GM04504 (cell line): Measurements from ENCODE around the gene APBB1IP.
"Not testable (repeated sequence)": the region's sequence is repeated elsewhere in the genome, so short reads cannot be mapped to it uniquely, and the experiment has no call there.

Source experiments
- DNase-seq: peaks from one replicate; pipeline ENCODE4 v3.0.0-alpha.2; 2012; ENCODE audit warnings: low read depth

The APBB1IP gene

DNA sequence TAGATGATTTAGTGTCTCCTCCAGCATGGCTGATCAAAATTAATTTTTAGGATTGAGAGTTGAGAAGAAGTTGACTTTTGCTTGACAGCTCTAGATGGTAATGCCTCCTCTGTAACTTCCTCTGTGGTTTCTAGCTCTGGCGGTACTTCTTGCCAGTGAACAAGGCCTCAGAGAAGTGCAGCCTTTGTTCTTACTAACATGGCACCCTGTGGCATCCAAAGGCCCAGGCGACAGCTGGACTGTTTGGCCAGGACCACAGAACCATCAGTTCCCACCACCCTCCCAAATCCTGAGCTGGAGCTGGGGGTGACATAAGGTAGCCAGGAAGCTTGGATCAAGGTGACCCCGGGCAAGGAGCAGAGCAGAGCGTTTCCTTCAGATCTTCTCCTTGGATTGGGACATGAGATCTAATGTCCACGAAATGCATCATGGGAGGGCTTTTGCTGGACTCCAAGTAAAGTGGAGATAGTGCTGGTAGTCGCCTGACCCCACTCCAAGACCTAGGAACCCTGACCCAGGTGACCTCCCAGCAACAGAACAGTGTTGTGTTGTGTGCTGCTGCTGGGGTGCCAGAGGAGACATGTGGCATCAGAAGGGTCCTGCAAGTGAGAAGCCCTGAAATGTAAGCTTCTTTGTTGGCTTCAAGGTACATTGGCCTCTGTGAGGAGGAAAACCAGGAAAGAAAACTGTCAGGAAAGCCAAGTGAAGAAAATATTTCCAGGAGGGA, 41.8 kb downstream of the APBB1IP start:
- DNase-seq, result no peak

DNA sequence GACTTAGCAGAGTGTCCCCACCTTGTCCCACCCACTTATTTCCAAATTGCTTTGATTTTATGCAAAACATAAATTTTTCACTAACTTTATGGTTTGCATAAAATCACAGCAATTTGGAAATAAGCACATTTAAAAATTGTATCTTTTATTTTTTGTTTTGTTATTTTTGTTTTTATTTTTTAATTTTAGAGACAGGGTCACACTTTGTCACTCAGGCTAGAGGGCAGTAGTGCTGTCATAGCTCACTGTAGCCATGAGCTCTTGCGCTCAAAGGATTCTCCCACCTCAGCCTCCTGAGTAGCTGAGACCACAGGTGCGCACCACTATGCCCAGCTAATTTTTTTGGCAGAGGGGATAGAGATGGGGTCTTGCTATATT, 43.2 kb downstream of the APBB1IP start:
- DNase-seq, result no peak

DNA sequence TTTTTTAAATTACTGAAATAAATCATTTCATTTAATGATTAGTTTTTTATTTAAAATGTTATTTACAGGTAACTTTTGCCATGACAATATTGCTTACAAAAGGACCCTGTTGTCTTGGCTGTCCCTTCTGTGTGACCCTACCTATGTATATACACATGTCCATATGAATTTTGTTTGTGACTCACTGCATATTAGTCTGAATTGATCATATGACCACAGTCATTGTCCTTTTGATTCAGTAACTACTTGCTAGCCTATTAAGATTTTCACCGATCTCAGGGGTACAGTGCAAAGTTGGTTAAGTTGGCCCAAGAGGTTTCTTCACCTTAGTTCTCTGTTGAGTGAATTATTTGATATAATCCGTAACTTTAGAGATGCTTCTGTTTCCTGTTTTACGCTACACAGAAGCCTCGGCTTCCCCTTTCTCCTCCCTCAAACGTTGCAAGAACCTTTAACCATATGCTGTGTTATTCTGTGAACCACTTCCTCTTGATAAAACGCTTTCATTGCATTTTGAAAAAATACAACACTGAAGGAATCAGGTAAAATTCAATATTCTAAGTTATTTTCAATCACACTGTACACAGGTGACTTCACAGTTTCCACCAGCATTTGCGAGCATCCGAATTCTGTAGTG, 43.9 kb downstream of the APBB1IP start:
- no peak for DNase-seq

DNA sequence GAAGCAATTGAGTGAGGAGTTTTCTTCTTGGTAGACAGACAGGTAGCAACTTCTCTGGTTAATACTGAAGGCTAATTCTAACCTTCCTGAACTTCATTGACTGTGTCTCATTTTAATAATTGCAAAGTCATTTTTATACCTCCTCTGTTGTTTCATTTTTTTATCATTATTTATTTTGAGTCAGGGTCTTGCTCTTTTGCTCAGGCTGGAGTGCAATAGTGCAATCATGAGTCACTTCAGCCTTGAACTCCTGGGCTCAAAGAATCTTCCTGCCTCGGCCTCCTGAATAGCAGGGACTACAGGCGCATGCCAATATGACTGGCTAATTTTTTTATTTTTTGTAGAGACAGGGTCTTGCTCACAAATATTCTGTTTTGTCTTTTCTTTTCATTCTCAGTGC, 45.4 kb downstream of the APBB1IP start:
- no peak for DNase-seq

DNA sequence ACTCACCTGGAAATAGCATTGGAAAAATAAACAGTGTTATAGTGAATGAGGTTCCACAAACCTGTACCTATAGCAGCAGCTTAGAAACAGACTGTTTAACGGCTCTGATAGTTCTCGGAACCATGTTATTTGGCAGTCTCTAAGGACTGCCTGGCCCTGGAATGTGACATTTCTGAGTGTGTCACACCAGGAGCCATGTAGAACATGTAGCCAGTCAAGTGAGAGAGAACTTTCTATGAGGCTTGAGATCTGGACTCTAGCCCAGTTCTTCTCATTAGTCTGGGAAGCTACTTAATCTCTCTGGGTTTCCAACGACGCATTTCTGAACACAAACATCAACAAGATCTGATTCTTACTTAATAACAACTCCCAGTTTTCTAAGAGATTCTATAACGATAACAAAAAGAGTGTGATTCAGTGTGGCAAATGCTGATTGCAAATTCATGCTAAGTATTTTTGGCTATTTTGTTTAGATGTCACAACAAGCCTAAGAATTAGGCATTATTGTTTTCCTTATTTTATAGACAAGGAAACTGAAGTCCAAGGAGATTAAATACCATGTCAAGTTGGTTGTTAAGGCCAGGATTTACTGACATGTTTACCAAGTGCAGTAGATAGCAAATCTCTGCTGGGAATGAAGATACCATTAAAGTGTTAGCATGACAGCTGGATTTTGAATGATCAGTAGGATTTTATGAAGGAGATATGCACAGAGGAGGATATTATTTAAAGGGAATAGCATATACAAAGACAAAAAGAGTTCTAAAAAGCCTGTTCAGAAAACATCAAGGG, 47.2 kb downstream of the APBB1IP start:
- DNase-seq, result no peak

DNA sequence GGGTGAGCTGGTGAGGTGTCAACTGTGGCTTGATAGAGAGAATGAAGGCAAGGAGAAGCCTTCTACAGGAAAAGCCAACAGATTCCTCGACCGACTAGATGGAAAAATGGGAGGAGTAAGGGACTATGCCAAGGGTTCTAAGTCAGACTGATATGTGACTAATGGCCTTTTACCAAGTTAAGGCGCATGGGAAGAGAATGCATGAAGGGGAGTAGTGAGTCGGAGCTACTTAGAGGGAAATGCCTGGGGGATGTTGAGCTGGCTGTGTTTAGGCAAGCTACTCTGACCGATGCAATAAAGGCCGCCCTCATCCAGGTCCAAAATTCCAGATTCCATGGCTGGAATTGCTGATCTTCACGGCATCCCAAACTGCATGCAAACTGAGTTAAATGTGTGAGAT, 48.2 kb downstream of the APBB1IP start:
- peak; percentile 89 for DNase-seq

DNA sequence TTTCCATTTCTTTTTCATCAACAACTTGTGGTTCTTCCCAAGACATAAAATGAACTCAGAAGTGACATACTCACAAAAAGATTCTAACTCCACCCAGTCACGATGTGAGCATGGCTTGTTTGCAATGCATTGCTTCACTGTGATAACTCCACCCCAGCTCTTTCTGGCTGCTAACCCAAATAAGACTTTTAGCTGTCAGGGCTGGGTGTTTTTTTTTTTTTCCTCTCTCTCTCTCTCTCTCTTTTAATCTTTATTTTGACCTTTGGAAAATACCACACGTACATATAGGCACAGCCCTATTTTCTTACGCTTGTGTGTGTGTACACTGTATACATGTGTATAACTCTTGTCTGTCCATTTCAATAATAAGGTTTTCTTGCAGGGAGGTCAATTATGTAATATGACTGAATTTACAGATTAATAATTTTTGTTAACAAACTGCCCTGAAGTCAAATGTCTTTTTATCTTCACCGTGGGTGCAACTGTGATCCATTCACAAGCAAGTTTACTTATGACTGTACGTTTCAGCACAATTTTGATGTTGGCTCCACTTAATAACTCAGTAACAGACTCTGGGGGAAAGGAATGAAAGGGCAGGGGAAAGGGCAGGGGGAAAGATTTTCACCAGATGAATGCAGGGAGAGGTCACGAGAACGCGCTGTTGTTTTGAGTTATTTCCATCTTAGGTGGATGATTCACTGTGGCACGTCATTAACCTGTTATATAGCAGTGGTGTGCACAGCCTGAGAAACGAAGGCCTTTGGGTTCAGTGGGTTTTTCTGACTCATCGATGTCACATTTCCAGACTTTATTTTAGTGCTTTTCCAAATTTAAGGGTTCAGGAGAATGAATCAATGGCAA, 49.1 kb downstream of the APBB1IP start:
- DNase-seq, result peak; percentile 90

DNA sequence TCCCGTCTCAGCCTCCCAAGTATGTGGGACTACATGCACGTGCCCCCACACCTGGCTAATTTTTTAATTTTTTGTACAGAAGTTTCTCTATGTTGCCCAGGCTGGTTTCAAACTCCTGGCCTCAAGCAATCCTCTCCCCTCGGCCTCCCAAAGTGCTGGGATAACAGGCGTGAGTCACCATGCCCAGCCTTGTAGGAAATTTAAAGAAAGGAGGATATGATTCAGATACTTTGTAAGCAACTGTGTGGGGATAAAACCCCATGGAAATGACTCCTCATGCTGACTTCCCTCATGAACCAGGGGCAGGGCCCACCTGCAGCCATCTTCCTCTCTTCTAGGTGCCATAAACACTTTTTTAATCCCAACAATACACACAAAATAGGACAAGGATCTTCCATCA, 50.2 kb downstream of the APBB1IP start:
- no peak for DNase-seq

DNA sequence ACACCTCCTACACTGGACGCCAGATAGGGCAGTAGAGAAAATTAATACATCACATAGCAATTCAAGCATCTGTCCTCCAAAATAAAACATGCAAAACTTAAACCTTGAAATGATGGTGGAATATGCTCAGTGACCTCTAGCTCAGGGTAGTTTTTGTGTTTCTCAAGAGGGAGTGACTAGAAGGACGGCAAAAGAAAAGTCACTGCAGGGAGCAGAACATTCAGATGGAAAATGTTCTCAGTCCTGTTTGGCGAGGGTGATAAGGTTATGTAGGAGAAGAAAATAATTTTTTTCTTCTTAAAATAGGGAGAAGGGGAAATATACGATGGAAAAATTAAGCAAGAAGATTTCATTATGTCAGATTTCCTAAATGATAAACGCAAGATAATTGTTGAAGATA, 50.9 kb downstream of the APBB1IP start:
- no peak for DNase-seq

DNA sequence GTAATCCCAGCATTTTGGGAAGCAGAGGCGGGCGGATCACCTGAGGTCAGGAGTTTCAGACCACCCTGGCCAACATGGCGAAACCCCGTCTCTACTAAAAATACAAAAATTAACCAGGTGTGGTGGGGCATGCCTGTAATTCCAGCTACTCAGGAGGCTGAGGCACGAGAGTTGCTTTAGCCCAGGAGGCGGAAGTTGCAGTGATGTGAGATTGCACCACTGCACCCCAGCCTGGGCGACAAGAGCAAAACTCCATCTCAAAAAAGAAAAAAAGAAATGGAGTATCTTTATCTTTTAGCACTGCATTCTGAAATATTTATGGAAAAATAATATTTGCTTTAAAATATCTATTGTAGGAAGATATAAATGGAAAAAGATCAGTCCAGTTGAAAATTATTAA, 52.2 kb downstream of the APBB1IP start:
- not testable (repeated sequence) for DNase-seq

DNA sequence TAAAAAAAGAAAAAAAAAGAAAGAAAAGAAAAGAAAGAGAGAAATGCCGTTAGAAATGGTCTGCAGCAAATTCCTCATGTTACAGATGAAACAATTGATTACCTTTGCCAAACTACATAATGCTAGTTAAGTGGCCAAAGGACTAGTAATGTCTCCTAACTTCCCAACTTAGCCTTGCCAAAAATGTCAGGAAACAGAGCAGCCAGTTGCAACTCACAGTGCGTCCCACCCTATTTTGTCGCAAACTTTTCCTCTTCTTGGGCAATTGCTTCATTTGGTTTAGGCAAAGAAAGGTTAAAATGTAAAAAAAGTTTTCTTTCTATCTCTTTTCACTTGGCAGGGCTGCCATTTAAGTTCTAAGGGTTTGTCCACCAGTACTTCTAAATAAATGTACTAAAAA, 53.1 kb downstream of the APBB1IP start:
- no peak for DNase-seq

DNA sequence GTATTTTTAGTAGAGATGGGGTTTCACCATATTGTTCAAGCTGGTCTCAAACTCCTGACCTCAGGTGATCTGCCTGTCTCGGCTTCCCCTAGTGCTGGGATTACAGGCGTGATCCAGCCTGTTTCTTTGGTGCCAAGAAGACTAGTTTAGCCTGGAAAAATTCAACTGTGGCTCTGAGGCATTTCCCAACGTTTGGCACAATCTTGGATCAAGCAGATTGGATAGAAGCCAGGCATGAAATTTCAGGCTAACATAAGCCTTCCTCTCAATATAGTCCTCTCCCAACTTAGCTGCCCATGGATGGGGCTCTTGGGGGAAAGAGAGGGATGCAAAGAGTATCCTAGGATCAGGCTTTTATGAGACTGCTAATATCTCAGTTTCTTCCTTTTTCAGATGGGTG, 53.8 kb downstream of the APBB1IP start:
- DNase-seq, result no peak

DNA sequence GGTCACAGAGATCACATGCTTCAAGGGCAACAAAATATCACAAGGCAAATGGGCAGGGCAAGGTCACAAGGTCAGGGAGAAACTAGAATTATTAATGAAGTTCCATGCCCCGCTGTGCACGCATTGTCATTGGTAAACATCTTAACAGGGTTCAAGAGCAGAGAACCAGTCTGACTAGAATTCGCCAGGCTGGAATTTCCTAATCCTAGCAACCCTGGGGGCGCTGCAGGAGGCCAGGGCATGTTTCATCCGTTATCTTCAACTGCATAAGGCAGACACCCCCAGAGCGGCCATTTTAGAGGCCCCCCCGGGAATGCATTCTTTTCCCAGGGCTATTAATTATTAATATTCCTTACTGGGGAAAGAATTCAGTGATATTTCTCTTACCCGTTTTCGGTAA, 54.6 kb downstream of the APBB1IP start:
- DNase-seq, result not testable (repeated sequence)

DNA sequence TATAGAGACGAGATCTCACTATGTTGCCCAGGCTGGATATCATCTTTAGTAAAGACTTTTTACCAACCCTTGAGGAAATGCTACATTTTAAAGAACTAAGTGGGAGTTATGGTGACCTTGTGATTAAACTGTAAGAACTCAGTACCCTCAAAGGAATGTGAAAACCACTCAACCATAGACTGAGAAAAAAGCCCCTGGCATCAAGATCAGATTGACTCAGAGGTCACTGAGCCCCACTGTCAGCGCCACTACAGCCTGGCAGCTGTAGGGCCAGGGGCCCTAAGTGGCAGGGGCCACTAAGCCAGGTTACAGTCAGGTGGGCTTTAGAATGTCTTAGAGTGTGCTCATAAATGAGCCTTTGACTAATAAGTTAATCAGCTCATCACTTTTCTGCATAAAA, 55.9 kb downstream of the APBB1IP start:
- DNase-seq, result no peak

DNA sequence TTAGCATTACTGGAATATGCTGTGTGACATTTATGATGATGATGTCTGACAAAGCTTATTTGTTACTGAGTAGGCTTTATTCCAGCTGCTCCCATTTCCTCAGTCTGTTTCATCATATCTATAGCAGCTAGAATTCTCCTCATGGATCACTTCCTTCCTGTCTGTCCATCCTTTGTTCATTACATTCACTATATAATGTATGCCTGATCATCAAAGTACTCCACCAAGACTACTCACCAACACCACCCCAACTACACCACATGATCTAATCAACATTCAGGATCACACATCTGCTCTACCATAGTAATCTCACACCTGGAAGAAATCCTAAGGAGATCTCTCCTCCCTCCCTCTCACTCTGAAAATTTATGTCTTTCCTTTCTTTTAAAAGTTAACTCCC, 61.3 kb downstream of the APBB1IP start:
- DNase-seq, result no peak

DNA sequence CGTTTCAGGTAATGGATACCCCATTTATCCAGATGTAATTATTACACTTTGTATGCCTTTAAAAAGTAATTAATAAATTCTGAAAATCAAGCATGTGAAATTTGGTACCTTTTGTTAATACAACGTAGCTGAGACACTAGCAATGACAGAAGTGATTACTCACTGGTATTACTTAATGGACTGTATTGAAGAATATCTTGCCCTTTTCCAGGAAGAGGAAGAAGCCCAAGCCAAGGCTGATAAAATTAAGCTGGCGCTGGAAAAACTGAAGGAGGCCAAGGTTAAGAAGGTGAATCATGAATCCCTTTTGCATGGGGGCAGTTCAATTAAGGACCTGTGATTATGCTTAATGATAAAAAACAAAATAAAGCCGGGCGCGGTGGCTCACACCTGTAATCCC, 64.8 kb downstream of the APBB1IP start:
- DNase-seq, result no peak

DNA sequence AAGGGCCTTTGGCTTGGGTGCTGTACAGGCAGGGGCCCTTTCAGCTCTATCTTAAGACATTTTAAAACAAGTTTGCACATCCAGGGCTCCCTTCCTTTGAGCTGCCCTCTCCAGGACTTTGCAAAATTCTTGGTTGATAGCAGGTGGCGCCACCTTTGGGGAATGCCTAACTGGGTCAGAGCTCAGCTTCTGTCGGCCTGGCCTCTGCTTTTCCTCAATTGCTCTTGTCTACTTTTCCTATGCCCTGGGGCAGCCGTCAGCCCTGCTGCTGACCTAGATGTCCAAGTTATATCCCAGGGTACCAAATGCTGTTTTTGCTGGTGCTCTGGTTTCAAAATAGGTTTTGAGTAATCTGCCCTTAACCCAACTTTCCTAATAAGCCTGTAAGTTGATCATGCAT, 65.8 kb downstream of the APBB1IP start:
- no peak for DNase-seq

DNA sequence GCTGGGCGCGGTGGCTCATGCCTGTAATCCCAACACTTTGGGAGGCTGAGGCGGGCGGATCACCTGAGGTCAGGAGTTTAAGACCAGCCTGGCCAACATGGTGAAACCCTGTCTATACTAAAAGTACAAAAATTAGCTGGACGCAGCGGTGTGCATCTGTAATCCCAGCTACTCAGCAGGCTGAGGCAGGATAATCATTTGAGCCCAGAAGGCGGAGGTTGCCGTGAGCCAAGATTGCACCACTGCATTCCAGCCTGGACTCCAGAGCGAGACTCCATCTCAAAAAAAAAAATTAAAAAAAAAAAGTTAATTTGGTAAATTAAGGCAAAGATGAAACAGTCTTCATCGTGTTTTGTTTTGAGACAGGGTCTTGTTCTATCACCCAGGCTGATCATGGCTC, 66.3 kb downstream of the APBB1IP start:
- DNase-seq, result not testable (repeated sequence)

DNA sequence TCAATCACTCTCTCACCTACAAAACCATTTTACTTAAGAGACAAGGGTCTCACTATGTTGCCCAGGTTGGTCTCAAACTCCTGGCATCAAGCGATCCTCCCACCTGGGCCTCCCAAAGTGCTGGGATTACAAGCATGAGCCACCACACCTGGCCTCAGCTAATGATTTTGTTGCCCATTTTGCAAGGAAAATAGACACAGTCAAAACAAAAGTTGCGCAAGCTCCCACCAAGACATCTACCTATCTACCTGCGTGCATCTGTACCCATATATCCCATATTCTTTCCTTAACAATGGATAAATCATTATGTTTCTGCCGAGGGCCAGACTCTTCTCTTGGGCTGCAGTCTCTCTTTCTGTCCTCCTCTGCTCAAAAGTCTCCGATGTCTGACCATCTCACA, 67.3 kb downstream of the APBB1IP start:
- no peak for DNase-seq

DNA sequence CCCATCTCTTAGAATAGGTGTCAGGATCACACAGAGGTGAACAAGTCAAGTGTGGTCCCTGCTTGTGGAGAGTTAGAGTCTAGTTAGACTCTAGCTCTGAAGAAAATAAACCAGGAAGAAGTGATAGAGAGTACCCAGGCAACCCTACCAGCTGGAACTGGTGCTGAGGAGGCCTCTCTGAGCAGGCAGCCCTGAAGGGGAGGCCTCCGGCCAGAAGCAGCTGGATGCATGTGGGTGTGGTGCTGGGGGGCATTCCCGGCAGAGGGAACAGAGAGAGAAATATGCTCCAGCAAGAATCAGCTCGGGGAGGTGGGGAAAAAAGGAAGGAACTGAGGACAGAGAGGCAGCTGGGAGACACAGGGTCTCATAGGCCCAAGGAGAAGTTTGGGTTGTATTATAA, 68.6 kb downstream of the APBB1IP start:
- DNase-seq, result no peak

DNA sequence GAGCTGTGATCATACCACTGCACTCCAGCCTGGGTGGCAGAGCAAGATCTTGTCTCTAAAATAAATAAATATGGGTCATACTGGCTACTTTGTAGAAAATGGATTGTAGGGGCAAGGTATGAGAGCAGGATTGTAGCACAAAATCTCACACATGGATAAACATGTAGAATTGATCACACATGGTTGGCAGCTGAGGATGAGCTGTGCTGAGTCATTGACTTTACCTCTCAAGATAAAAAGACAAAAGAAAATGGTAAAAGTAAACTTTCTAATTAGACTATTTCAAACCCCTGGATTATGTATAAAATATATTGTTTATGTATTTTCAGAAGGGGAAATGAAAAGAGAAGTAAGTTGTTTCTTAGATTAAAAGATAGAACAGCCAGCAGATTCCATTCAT, 69.3 kb downstream of the APBB1IP start:
- no peak for DNase-seq

DNA sequence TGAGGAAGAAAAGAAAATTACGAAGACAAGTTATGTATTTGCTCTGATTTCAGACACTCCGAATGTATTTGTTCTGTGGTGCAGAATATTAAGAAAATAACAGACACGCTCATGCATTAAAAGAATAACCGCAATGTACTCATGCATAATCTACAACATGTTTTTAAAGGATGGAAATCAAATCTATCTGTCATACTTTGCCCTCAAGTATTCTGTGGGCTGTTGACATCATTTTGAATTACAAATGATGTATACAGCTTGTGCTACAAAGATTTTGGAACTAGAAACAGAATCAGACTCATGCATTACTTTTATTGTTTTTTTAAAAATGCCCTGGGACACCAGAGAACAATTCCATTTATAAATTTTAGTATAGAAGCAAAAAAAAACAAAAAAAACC, 69.9 kb downstream of the APBB1IP start:
- DNase-seq, result no peak
